ENCODE measurements around the gene KCNJ6.

KCNJ6 gene

GRCh38 chr21:37863842-37864241 is 52.4 kb downstream of the KCNJ6 start:
- no peak for DNase-seq

- DNase-seq, result no peak
These were observed 53.7 kb downstream of the KCNJ6 start for GRCh38 chr21:37862536-37862935.

DNA sequence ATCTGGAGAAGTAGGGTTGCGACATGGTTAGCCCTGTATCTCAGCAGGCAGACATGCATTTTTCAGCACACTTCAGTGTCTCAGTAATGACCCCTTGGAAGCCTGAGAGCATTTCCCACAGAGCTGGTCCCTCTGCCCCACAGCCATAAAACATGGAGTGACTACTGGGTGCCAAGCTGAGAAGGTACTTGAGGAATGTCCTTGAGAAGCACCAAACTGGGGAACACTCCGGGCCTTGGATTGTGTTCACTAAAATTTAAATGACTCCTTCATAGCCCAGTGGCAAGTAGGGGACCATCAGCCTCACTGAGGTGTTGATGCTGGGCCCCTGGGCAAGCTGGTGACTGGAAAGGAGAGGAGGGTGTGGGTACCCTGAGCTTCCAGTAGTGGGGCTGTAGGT is 54.7 kb downstream of the KCNJ6 start:
- no peak for DNase-seq

DNA sequence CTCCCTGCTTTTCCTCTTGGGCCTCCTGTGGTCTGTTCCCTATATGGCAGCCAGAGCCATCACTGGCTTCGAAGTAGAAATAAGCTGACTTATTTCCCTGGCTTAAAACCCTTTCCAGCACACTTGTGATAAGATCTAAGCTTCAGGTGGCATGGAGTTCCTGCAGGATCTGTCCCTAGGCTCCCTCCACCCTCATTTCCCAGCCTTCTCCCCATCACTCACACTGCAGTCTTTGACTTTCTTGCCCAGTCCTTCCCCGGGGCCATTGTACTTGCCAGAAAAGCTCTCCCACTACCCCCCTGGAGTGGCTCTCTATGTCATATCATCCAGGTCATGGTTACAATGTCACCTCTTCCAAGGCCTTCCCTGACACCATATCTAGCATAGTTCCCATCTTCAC is 55.8 kb downstream of the KCNJ6 start:
- DNase-seq, result no peak

DNA sequence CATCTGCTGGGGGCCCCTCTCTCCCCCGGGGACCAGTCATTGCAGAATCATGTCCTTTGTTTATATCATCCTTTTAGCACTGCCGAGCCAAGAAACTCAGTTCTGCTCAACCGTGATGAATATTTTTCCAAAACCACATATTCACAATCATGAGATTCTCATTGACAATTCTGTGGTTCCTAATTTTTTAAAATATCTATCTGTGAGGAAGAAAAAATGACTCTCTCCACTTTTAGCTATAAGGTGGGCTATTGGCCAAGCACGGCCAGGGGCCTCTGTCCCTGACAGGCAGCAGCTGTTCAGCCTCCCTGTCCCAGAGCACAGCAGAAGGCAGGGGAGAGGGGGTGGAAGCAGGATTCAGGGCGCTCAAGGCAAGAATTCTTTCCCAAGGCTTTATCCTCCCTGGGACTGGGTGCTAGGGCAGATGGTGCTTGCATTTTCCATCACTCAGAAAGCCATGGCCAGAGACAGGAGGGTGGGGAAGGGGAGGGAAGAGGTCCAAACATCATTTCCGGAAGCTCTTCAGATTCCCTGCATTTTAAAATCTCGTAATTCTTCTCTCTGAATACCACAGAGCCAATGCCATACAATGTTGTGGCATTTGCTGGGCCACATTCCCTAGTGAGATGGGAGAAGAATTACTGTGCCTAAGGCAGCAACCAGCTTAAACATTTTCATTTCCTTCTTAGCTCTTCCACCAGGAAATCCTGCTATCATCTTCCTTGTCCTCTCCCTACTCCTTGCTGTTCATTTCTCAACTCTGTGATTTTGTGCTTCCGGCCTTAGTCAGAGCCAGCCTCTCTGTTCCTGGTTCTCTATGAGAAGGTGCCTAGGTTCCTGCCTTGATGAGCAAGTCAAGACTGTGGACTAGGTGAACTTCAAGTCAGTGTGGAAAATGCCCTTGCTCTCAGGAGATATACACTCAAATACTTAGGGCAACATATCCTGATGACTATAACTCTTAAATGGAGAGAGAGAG is 60.3 kb downstream of the KCNJ6 start:
- no peak for DNase-seq

DNA sequence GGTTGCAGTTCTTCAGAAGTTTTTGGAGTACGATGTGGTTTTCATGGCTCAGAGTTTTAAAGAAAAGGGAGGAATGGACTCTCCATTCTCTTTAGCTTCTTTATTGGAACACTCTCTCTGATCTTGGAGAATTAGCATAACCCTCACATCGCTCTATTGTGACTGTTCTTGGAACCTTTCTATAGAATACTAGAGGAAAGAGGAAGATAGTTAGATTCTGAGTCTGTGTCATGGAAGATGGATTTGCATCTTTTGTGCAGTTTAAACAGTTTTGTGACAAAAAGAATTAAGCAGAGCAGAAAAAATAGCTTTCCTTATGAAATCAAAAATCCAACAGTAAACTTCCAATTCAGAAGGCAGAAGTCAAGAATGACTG is 61.0 kb downstream of the KCNJ6 start:
- DNase-seq, result no peak

GRCh38 chr21:37849506-37850102 is 66.7 kb downstream of the KCNJ6 start:
- DNase-seq, result no peak

- DNase-seq, result no peak
These were observed 67.4 kb downstream of the KCNJ6 start for GRCh38 chr21:37848721-37849490.

DNA sequence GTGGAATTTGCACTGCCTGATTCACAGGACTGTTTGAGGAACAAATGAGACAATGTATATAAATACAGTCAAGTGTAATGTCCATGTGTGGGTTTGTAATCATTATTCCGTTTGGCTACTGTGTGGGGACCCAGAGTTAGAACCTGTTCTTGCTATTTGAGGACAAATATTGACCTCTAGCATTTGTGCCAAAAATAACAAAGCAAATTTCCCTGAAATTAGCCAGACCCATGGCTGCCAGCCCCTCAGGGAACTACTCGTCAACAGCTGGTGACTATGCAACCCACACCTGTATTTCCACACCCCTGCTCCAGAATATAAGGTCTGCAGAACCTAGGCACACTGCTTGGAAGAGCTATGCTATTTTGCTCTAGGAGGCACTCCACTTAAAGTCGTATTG is 70.7 kb downstream of the KCNJ6 start:
- no peak for DNase-seq

GRCh38 chr21:37843191-37843590 is 73.1 kb downstream of the KCNJ6 start:
- no peak for DNase-seq

- DNase-seq, result no peak
These were observed 73.9 kb downstream of the KCNJ6 start for GRCh38 chr21:37842163-37842919.

DNA sequence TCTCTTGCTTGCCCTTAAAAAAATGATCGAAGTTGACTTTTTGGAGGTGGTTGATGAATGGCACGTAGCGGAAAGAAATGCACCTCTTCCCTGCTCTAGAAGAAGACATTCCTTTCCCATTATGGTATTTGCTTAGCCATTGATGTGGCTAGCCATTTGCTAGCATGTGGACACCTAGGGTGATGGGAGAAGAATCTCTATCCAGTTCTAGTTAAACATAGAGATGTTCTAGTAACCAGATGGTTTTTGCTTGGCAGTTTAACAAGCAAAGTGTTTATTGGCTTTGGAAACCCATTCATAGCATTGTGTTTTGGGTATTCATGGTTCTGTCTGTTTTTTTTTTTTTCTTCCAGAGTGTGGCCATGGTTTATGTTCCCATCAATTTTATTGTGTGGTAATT is 78.9 kb downstream of the KCNJ6 start:
- DNase-seq, result no peak

GRCh38 chr21:37835481-37835880 is 80.8 kb downstream of the KCNJ6 start:
- DNase-seq, result no peak

DNA sequence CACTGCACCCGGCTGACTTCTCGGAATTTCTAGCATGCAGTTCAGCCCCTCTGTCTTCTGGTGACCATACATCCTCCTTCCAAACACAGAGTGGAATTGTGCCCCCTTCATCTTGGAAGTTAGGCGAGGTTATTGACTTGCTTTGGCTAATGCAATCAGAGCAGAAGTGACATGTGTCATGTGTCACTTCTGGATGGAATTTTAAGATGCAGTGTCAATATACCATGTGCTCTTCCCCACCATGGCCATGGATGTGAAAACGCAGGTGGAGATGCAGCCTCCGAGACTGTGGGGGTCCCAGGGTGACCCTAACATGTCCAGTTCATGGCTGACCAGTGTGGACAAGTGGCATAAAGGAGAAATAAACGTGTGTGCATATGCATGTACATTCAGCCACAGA is 83.0 kb downstream of the KCNJ6 start:
- DNase-seq, result no peak

DNA sequence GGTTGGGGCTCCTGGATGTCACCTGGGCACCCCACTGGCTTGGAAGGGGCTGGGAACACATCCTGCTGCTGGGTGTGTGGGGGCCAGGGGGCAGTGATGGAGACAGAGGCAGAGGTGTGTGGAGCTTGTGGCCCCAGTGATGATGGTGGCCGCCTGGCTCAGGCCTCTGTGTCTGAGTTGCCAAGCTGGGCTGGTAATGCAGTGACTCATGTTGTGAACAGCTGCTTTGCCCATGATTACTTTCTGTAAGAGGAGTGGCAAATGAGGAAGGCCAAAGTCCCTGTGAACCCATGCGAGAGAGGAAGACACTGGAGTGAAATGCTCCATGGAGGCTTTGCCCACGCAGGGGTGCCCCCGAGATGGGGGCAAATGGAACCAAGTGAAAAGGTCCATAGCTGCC is 86.8 kb downstream of the KCNJ6 start:
- no peak for DNase-seq

DNA sequence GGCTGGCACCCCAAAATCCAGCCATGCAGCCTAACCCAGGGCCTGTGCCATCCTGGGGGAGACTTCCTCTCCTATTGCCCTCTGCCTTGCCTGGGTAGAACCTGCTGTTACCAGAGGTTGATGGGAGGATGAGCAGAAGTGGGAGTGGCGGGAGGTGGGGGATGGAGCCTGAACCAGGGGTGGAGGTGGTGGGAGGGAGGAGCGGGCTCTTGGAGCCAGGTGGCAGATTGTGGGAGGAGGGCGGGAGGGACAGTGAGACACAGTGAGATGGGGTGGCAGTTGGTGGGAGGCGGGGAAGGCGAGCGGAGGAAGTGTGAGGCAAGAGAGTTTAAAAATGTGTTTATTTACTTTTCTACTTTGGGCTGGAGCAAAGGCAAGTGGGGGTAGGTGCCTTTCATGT is 87.3 kb downstream of the KCNJ6 start:
- DNase-seq, result no peak

GRCh38 chr21:37828556-37828955 is 87.7 kb downstream of the KCNJ6 start:
- no peak for DNase-seq

- no peak for DNase-seq
These were observed 88.3 kb downstream of the KCNJ6 start for GRCh38 chr21:37827913-37828312.

- DNase-seq, result no peak
These were observed 94.3 kb downstream of the KCNJ6 start for GRCh38 chr21:37821786-37822450.

DNA sequence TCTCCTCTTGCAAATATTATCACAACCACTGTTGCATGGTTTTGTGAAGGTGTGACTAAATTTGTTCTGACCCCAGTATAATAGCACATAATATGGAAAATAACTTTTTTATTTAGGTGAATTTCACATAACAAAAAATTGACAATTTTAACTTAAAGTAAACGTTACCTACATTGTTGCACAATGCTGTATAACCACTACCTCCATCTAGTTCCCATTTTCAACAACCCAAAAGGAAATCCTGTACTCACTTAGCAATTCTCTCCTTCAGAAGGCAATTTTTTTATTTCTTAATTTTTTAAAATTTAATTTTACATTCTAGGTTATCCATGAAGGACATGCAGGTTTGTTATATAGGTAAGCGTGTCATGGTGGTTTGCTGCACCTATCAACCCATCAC is 95.2 kb downstream of the KCNJ6 start:
- no peak for DNase-seq

- no peak for DNase-seq
These were observed 96.9 kb downstream of the KCNJ6 start for GRCh38 chr21:37819372-37819771.

DNA sequence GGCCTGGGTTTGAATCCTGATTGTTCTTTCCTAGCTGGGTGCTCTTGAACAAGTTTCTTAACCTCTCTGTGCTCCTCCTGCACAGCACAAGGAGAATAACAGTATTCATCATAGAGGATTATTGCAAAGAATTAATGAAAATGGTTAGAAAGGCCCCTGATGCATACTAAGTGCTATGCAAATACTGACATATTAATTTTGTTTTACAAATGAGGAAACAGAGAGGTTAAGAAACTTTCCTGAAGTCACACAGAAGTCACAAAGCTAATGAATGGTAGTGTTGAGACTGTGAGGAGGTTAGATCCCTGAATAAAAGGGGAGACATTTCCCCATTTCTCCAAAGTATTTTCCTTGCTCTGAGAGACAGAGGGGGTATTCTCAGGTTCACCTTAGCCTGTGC is 99.0 kb downstream of the KCNJ6 start:
- no peak for DNase-seq

Data from T1000 (cell line).